Jurkat, Clone E6-1 (cell line): ENCODE data around the gene GRM8. TPM values are rescaled to one million over a fixed set of nuclear protein-coding genes. Genes with fewer than 3 reads are reported as not detected.

Experiments
- DNase-seq: peaks from one replicate; pipeline ENCODE4 v3.0.0-alpha.2; 2011; ENCODE audit warnings: low read depth, low spot score
- H3K4me3 ChIP-seq: 2 replicates; pipeline ENCODE4 v1.5.1; 2011; ENCODE audit warnings: mild to moderate bottlenecking, low read length, control low read depth, moderate library complexity
- polyA plus RNA-seq: library from polyadenylated mRNA; unstranded; fragments of >200 nt; gene quantifications from one replicate; pipeline ENCODE4 v1.2.1, GENCODE V29; 2012; ENCODE audit warnings: missing spikeins; ENCODE audit not compliant: insufficient read length, insufficient read depth

GRM8 gene
- polyA plus RNA-seq, result not detected

- no peak for DNase-seq
- peak within 1 kb of the TSS; percentile 54 for H3K4me3 ChIP-seq
Observed at GRCh38 chr7:127252778-127253280, at the start of gene GRM8. Gene GRM8, minus strand, starts transcription at chr7:127252941.

DNA sequence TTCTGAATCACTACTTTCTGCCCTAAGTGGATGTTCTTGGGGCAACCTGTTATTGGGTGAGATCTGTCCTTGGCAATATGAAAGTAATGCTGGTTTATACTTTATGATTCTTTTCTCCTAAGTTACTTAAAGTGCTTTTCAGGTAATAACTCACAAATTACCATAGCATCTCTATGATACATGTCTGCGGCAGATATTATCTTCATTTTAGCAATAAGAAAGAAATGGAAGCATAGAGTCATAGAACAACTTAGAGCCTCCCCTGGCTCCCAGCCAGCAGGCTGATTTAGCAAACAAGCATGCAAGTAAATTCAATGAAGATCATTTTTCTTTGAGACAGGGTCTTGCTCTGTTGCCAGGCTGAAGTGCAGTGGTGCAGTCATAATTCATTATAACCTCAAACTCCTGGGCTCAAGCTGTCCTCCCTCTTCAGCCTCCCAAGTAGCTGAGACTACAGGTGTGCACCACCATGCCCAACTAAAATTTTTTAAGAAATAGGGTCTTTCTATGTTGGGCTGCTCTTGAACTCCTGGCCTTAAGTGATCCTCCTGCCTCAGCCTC is 38.1 kb upstream of the GRM8 start:
- no peak for DNase-seq

DNA sequence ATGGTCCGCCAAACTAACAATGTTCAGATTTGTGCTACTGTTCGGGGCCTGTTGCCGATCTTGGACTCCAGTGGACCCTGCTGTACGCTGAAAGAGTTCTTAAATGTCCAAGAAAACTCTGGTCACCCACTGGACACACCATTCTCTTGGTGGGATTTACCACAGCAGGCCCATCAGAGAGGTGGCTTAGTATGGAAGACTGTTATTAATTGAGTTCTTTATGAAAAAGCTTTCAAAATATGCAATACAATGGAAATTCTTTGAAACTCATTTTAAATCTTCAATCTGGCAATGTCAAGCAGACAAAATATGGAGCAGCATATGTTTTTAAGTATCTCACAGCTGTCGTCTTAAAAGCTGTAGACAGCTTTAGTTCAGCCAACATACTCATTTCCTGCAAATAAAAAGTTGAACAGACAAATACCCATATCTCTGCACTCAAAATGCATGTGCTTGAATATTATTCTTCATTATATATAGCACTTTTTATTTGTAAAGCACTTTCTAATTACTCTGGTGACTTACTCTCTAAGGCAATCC is 37.4 kb upstream of the GRM8 start:
- H3K4me3 ChIP-seq, result no peak overlapping the region
- no peak for DNase-seq

More for the DNA sequence above, 38.1 kb upstream of the GRM8 start:
- no peak overlapping the region for H3K4me3 ChIP-seq

GRCh38 chr7:127287133-127287532 is 34.4 kb upstream of the GRM8 start:
- no peak overlapping the region for H3K4me3 ChIP-seq
- no peak for DNase-seq

- DNase-seq, result no peak
- H3K4me3 ChIP-seq, result no peak overlapping the region
Observed at GRCh38 chr7:127270093-127270492, 17.4 kb upstream of the GRM8 start.

DNA sequence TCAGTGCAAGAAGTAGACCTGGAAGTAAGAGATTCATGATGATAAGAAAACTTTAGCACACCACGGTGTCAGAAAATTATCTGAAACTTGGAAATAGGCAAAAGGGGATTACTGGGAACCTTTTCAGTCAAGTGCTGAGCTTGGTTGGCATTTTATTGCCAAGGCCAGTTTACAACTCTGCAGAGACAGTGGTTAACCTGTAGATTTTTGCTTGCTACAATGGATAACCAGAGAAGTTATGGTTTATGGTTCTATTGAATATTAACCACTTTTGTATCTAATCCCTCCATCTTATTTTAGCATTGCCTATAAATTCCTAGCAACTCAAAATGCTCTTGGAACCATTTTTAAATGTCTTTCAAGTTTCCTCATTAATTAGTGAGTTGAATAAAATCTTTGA is 13.3 kb upstream of the GRM8 start:
- no peak for DNase-seq
- H3K4me3 ChIP-seq, result no peak overlapping the region

GRCh38 chr7:127264219-127264618 is 11.5 kb upstream of the GRM8 start:
- DNase-seq, result no peak
- no peak overlapping the region for H3K4me3 ChIP-seq

- no peak overlapping the region for H3K4me3 ChIP-seq
- DNase-seq, result no peak
Observed at GRCh38 chr7:127258111-127258510, 5.4 kb upstream of the GRM8 start.

- no peak overlapping the region for H3K4me3 ChIP-seq
- no peak for DNase-seq
Observed at GRCh38 chr7:127257086-127257485, 4.3 kb upstream of the GRM8 start.

DNA sequence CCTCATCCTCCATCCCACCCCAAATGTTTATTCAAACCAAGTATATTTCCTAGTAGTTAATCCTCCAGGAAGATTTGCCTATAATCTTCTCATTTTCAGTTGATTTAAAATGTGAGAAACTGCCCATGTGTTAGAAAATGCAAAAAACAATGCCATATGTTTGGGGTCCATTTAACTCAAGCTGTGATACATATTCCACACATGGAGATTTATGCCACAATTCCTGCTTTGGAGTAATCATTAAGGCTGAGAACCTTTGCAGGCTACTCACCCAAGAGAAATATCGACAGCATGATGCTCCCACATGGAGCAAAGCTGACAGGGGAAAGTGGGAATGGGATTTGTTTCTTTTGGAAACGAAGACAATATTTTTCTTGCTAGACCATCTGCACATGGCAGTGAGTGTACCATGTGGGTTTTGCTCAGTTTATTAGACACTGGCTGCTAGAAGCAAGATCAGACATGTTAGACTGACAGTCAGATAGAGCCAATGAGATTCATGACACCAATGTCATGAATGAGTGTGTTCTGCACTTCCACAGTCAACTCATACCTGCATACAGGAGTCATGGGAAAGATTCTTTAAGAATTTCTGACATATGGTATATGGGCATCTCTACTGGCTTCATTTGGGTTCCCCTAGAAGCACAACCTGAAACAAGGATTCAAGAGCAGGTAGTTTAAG is 3.4 kb upstream of the GRM8 start:
- no peak overlapping the region for H3K4me3 ChIP-seq
- no peak for DNase-seq

- no peak overlapping the region for H3K4me3 ChIP-seq
- DNase-seq, result no peak
Observed at GRCh38 chr7:127254163-127254684, 1.5 kb upstream of the GRM8 start.

GRCh38 chr7:127253281-127254162 is 781 bp upstream of the GRM8 start:
- DNase-seq, result peak; percentile 18
- peak overlapping the region; percentile 54 for H3K4me3 ChIP-seq

DNA sequence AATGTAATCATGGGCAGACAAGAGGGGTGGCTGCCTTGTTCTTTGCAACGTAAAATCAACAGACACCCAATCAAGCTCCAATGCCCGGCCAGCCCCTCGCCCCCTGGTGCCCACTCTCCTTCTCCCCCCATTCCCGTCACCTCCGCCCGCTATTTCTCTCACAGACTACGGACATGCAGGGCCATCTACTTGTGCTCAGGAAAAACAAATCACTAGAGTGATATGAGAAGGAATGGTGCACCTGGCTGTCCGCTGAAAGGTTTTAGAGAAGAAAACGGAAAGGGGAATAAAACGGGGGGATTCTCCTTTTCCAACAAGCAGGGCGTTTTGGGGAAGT is 396 bp downstream of the GRM8 start:
- H3K4me3 ChIP-seq, result peak overlapping the region; percentile 23; the same call in 1 of the 2 replicates
- no peak for DNase-seq

GRCh38 chr7:127251465-127252376 is 1.0 kb downstream of the GRM8 start:
- H3K4me3 ChIP-seq, result peak overlapping the region; percentile 23; the same call in 1 of the 2 replicates
- DNase-seq, result no peak

- H3K4me3 ChIP-seq, result no peak overlapping the region
Observed at GRCh38 chr7:127251036-127251464, 1.7 kb downstream of the GRM8 start.

DNA sequence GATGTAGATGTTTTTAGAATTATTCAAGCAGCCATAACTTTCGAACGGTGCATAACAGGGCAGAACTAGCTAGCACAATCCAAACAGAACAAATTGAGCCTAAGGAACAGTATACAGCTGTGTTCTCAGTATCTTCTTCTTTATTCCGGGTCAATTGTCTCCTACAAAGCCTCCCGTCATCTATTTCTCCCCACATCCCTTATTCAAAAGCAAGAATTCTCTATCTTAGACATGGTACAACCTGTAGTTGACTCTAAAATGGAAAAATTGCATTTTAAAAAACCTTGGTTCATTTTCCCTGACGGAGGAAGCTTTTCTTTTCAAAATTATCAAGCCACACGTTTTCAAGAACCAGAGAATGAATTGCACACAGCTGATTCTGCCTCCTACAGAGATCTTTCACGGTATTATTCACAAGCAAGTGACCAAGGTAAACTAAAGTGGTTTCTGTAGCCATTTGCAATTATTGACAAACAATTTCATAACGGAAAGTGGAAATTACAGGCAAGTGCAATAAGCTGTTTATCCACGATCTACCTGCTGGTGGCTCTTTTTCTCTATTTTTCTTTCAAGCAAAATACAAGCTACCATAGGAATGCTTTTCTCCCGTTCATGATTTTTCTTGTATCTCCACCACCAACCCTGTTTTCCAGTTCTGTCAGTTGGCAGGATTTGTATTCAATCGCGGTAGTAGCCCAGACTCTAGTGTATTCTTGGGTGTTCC is 2.3 kb downstream of the GRM8 start:
- no peak for DNase-seq
- H3K4me3 ChIP-seq, result no peak overlapping the region

More at GRCh38 chr7:127251036-127251464, 1.7 kb downstream of the GRM8 start:
- DNase-seq, result no peak

DNA sequence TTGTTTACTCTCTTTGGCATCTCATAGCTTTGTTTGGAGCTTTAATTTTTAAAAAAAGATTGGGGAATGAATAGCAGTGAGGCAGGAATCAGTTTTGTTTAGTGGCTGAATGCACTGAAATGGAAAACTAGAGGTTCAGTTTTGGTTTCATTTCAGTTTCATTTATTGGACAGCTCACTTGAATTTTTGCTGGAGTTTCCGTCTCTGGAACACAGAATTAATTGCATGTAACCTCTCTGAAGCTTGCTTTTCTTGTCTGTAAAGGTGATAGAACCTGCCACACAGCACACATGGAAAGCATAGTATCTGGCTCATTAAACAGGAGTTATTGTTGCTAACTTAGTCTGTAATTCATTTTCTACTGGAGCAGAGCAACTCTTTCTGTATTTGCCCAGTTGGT is 7.1 kb downstream of the GRM8 start:
- DNase-seq, result no peak
- H3K4me3 ChIP-seq, result no peak overlapping the region

GRCh38 chr7:127245002-127245401 is 7.7 kb downstream of the GRM8 start:
- DNase-seq, result no peak
- no peak overlapping the region for H3K4me3 ChIP-seq
